H9 (cell line): ENCODE data around the gene HPCAL4. TPM values are rescaled to one million over a fixed set of nuclear protein-coding genes. Genes with fewer than 3 reads are reported as not detected.

Experiments
- DNase-seq: peaks from one replicate; pipeline ENCODE4 v3.0.0-alpha.2; 2017
- H2AFZ ChIP-seq: one replicate; pipeline ENCODE4 v1.6.1; 2013; ENCODE audit warnings: mild to moderate bottlenecking, low read length, control low read depth, moderate library complexity
- H2AK5ac ChIP-seq: 2 replicates; pipeline ENCODE4 v1.6.1; 2013; ENCODE audit warnings: low read length, control low read depth, mixed read lengths; ENCODE audit not compliant: insufficient read length
- H2BK120ac ChIP-seq: one replicate; pipeline ENCODE4 v1.6.1; 2013; ENCODE audit warnings: low read depth, mild to moderate bottlenecking, low read length, control low read depth, inconsistent platforms; ENCODE audit not compliant: poor library complexity, severe bottlenecking
- H2BK12ac ChIP-seq: 2 replicates; pipeline ENCODE4 v1.6.1; 2013; ENCODE audit warnings: low read length, control low read depth, mixed read lengths, low read depth; ENCODE audit not compliant: insufficient read length
- H2BK15ac ChIP-seq: 2 replicates; pipeline ENCODE4 v1.6.1; 2013; ENCODE audit warnings: low read depth, low read length, control low read depth
- H2BK20ac ChIP-seq: one replicate; pipeline ENCODE4 v1.6.1; 2013; ENCODE audit warnings: low read depth, mild to moderate bottlenecking, low read length, control low read depth, inconsistent platforms; ENCODE audit not compliant: poor library complexity, severe bottlenecking
- H2BK5ac ChIP-seq: 2 replicates; pipeline ENCODE4 v1.6.1; 2013; ENCODE audit warnings: low read length, control low read depth, mixed read lengths; ENCODE audit not compliant: insufficient read length
- H3K14ac ChIP-seq: 2 replicates; pipeline ENCODE4 v1.6.1; 2013; ENCODE audit warnings: low read length, control low read depth; ENCODE audit not compliant: insufficient read depth
- H3K18ac ChIP-seq: 2 replicates; pipeline ENCODE4 v1.6.1; 2013; ENCODE audit warnings: low read depth, mild to moderate bottlenecking, mixed read lengths, low read length, control low read depth; ENCODE audit not compliant: insufficient read length
- H3K23ac ChIP-seq: 2 replicates; pipeline ENCODE4 v1.6.1; 2013; ENCODE audit warnings: low read length, control low read depth, mixed read lengths, low read depth; ENCODE audit not compliant: insufficient read length
- H3K23me2 ChIP-seq: 2 replicates; pipeline ENCODE4 v1.6.1; 2013; ENCODE audit warnings: low read depth, mild to moderate bottlenecking, mixed read lengths, low read length, control low read depth; ENCODE audit not compliant: insufficient read length, poor library complexity, severe bottlenecking
- H3K27ac ChIP-seq: 2 replicates; pipeline ENCODE4 v1.5.1; 2013; ENCODE audit warnings: low read length, control low read depth, mixed read lengths, low read depth; ENCODE audit not compliant: insufficient read length
- H3K27me3 ChIP-seq: 2 replicates; pipeline ENCODE4 v1.6.1; 2013; ENCODE audit warnings: low read length, control low read depth, inconsistent platforms; ENCODE audit not compliant: insufficient read depth
- H3K4ac ChIP-seq: 2 replicates; pipeline ENCODE4 v1.6.1; 2013; ENCODE audit warnings: low read depth, mild to moderate bottlenecking, control low read depth, inconsistent platforms, low read length, moderate library complexity
- H3K4me1 ChIP-seq: 2 replicates; pipeline ENCODE4 v1.6.1; 2013; ENCODE audit warnings: low read length, control low read depth, inconsistent platforms; ENCODE audit not compliant: insufficient read depth
- H3K4me2 ChIP-seq: 2 replicates; pipeline ENCODE4 v1.6.1; 2013; ENCODE audit warnings: low read length, control low read depth, mixed read lengths; ENCODE audit not compliant: insufficient read length, insufficient read depth
- H3K56ac ChIP-seq: 2 replicates; pipeline ENCODE4 v1.6.1; 2013; ENCODE audit warnings: low read depth, mild to moderate bottlenecking, mixed read lengths, low read length, control low read depth; ENCODE audit not compliant: insufficient read length
- H3K79me1 ChIP-seq: 2 replicates; pipeline ENCODE4 v1.6.1; 2013; ENCODE audit warnings: low read depth, mild to moderate bottlenecking, moderate library complexity, low read length, control low read depth, inconsistent platforms; ENCODE audit not compliant: insufficient read depth, poor library complexity, severe bottlenecking
- H3K79me2 ChIP-seq: 2 replicates; pipeline ENCODE4 v1.6.1; 2013; ENCODE audit warnings: low read length, control low read depth, inconsistent platforms; ENCODE audit not compliant: insufficient read depth
- H3K9ac ChIP-seq: 2 replicates; pipeline ENCODE4 v1.6.1; 2013; ENCODE audit warnings: low read length, control low read depth, mixed read lengths; ENCODE audit not compliant: insufficient read length; ENCODE audit errors: extremely low read depth
- H3K9me3 ChIP-seq: one replicate; pipeline ENCODE4 v1.6.1; 2013; ENCODE audit warnings: low read depth, low read length, inconsistent platforms; ENCODE audit not compliant: control insufficient read depth
- H3T11ph ChIP-seq: one replicate; pipeline ENCODE4 v1.6.1; 2013; ENCODE audit warnings: mild to moderate bottlenecking, low read length, control low read depth, inconsistent platforms
- H4K20me1 ChIP-seq: one replicate; pipeline ENCODE4 v1.6.1; 2013; ENCODE audit not compliant: control insufficient read depth, insufficient read length, insufficient read depth
- H4K5ac ChIP-seq: 2 replicates; pipeline ENCODE4 v1.6.1; 2013; ENCODE audit warnings: low read depth, mild to moderate bottlenecking, mixed read lengths, low read length, control low read depth; ENCODE audit not compliant: insufficient read length
- H4K8ac ChIP-seq: replicated peaks from 2 replicates; pipeline ENCODE4 v1.6.1; 2013; ENCODE audit warnings: low read length, control low read depth, mixed read lengths, low read depth; ENCODE audit not compliant: insufficient read length
- H4K91ac ChIP-seq: 2 replicates; pipeline ENCODE4 v1.6.1; 2013; ENCODE audit warnings: low read depth, mild to moderate bottlenecking, moderate library complexity, mixed read lengths, low read length, control low read depth; ENCODE audit not compliant: insufficient read length
- H3K27ac Mint-ChIP-seq, 3 experiments: 2 replicates in 2 of 3; 3 replicates in 1 of 3; pipeline ENCODE4 v1.8.0; 2020 to 2021; ENCODE audit warnings: mixed read lengths in 3 of 3, mild to moderate bottlenecking in 1 of 3, moderate library complexity in 1 of 3
- H3K27me3 Mint-ChIP-seq: 2 replicates; pipeline ENCODE4 v1.8.0; 2021; ENCODE audit warnings: low read depth, mild to moderate bottlenecking, moderate library complexity, mixed read lengths
- H3K36me3 Mint-ChIP-seq, 3 experiments: 2 replicates in 2 of 3; 3 replicates in 1 of 3; pipeline ENCODE4 v1.8.0; 2020 to 2021; ENCODE audit warnings: low read depth in 3 of 3, mixed read lengths in 3 of 3; ENCODE audit not compliant: insufficient read depth in 1 of 3
- H3K4me1 Mint-ChIP-seq, 2 experiments: 2 replicates each; pipeline ENCODE4 v1.8.0; 2020; ENCODE audit warnings: mixed read lengths in 2 of 2
- H3K4me3 Mint-ChIP-seq, 2 experiments: 2 replicates in 1 of 2; 3 replicates in 1 of 2; pipeline ENCODE4 v1.8.0; 2020 to 2021; ENCODE audit warnings: mild to moderate bottlenecking in 2 of 2, mixed read lengths in 2 of 2, moderate library complexity in 1 of 2
- H3K9me3 Mint-ChIP-seq, 2 experiments: 2 replicates in 1 of 2; 3 replicates in 1 of 2; pipeline ENCODE4 v1.8.0; 2020; ENCODE audit warnings: mild to moderate bottlenecking in 2 of 2, mixed read lengths in 2 of 2, moderate library complexity in 1 of 2
- CTCF ChIP-seq: fragments of 200-600 bp; sonication (generic); conservative IDR thresholded peaks from 3 replicates; pipeline ENCODE4 v1.8.0; 2021; ENCODE audit warnings: antibody characterized with exemption, mild to moderate bottlenecking
- WGBS: extraction: QIAGEN DNeasy Blood & Tissue Kit; methylation state at CpG from one replicate; pipeline ENCODE4 v1.1.7; 2013; ENCODE audit warnings: missing lambda C conversion rate, low lambda C conversion rate, mixed read lengths; ENCODE audit not compliant: insufficient read length; ENCODE audit errors: extremely low coverage; 5-methylcytosine and 5-hydroxymethylcytosine counted together
- total RNA-seq: library from RNA; stranded (reverse); gene quantifications from 2 replicates; pipeline ENCODE4 v1.2.1, GENCODE V29; 2021

The HPCAL4 gene
- total RNA-seq, 1 experiment from 2014 or later: 0.15 TPM

GRCh38 chr1:39635205-39635870 lies 55.9 kb downstream of the HPCAL4 start:
- Histone ChIP-seq H3T11ph (no peak overlapping the region), H3K4me2 (no peak overlapping the region), H2BK15ac (no peak overlapping the region), H3K4ac (no peak overlapping the region), H3K79me2 (no peaks in the 10 kb centered on the region), H3K9ac (no peak overlapping the region), H3K4me1 (peaks cover 3% of the 10 kb centered on the region; the same call in 1 of the 2 replicates), H2BK5ac (no peak overlapping the region), H3K27ac (no peak overlapping the region), H3K9me3 (no peaks in the 10 kb centered on the region), H2BK120ac (no peak overlapping the region), H3K23ac (no peak overlapping the region), H4K5ac (no peak overlapping the region), H3K14ac (no peak overlapping the region), H4K20me1 (no peaks in the 10 kb centered on the region), H2AK5ac (no peak overlapping the region), H2AFZ (no peak overlapping the region), H2BK12ac (no peak overlapping the region), H3K23me2 (no peaks in the 10 kb centered on the region), H3K79me1 (no peaks in the 10 kb centered on the region), H3K18ac (no peak overlapping the region), H3K56ac (no peak overlapping the region), H2BK20ac (no peak overlapping the region), H4K8ac (no peak overlapping the region), H4K91ac (no peak overlapping the region), H3K27me3 (peaks cover 13% of the 10 kb centered on the region; the same call in 1 of the 2 replicates)
- no peak for DNase-seq
- Mint-ChIP-seq H3K27ac (no peak overlapping the region), H3K4me3 (no peak overlapping the region; a peak in 1 of 5 replicates), H3K9me3 (no peaks in the 10 kb centered on the region), H3K27me3 (peaks cover 95% of the 10 kb centered on the region), H3K36me3 (no peaks in the 10 kb centered on the region), H3K4me1 (peaks cover 23 to 25% of the 10 kb centered on the region in 2 experiments)
- TF ChIP-seq CTCF: no peak
- WGBS: no CpG with 5 or more reads among the region's 12 CpGs
